Suprapubic skin (tissue), 4 donors: Measurements from ENCODE around the gene REP15. TPM values are rescaled to one million over a fixed set of nuclear protein-coding genes. Genes with fewer than 3 reads are reported as not detected.
"Not testable (repeated sequence)": the region's sequence is repeated elsewhere in the genome, so short reads cannot be mapped to it uniquely, and the experiment has no call there.

ENCODE experiments used
- DNase-seq, 2 donors: peaks; one replicate each; pipeline ENCODE4 v3.0.0-alpha.2; 2019; ENCODE audit warnings: low spot score in 2 of 2
- H3K27ac ChIP-seq: fragments of 200-600 bp; sonication (generic); one replicate; pipeline ENCODE4 v1.5.1; 2019
- H3K27me3 ChIP-seq: fragments of 200-600 bp; sonication (generic); one replicate; pipeline ENCODE4 v1.5.1; 2019
- H3K36me3 ChIP-seq: fragments of 200-600 bp; sonication (generic); one replicate; pipeline ENCODE4 v1.5.1; 2019
- H3K4me1 ChIP-seq: fragments of 200-600 bp; sonication (generic); one replicate; pipeline ENCODE4 v1.5.1; 2019
- H3K4me3 ChIP-seq: fragments of 200-600 bp; sonication (generic); one replicate; pipeline ENCODE4 v1.5.1; 2019; ENCODE audit warnings: mild to moderate bottlenecking
- H3K9me3 ChIP-seq: fragments of 200-600 bp; sonication (generic); one replicate; pipeline ENCODE4 v1.5.1; 2019
- CTCF ChIP-seq, 2 donors: fragments of 200-600 bp in 1 of 2; fragments of 450-650 bp in 1 of 2; sonication (generic) in 1 of 2; IDR thresholded peaks; one replicate each; pipeline ENCODE4 v1.5.1; 2016 to 2019; ENCODE audit warnings: antibody characterized with exemption in 2 of 2, mild to moderate bottlenecking in 1 of 2, moderate library complexity in 1 of 2
- EP300 ChIP-seq: sonication (generic); formaldehyde crosslinking; IDR thresholded peaks from one replicate; pipeline ENCODE4 v1.6.1; 2017; ENCODE audit warnings: antibody characterized with exemption
- POLR2A ChIP-seq, 2 donors: fragments of 450-650 bp; IDR thresholded peaks; one replicate each; pipeline ENCODE4 v1.6.1; 2017; ENCODE audit warnings: antibody characterized with exemption in 2 of 2, mild to moderate bottlenecking in 2 of 2, moderate library complexity in 2 of 2
- POLR2AphosphoS5 ChIP-seq, 3 donors: sonication (generic); formaldehyde crosslinking; IDR thresholded peaks; one replicate each; pipeline ENCODE4 v1.6.1; 2017; ENCODE audit warnings: antibody characterized with exemption in 3 of 3
- WGBS: methylation state at CpG from one replicate; pipeline ENCODE4 v1.1.5; 2018; 5-methylcytosine and 5-hydroxymethylcytosine counted together
- total RNA-seq, 4 donors: library from RNA; depleted of rRNA; stranded (reverse); fragments of >200 nt; gene quantifications; one replicate each; pipeline ENCODE4 v1.1.0, GENCODE V29; 2016

Gene REP15
- total RNA-seq, 4 donors from 2014 or later = 0.99 to 2.1 (median 1.5) TPM

GRCh38 chr12:27743601-27744000 is 47.4 kb downstream of the REP15 start:
- H3K4me1 ChIP-seq = peaks cover 23% of the 10 kb centered on the region
- H3K36me3 ChIP-seq = peaks cover 50% of the 10 kb centered on the region
- WGBS = 95% methylated on average over 5 of the region's 5 CpGs
- H3K9me3 ChIP-seq = no peaks in the 10 kb centered on the region
- DNase-seq = no peak
- no peaks in the 10 kb centered on the region for H3K27me3 ChIP-seq
- no peak overlapping the region for H3K27ac ChIP-seq
- TF ChIP-seq POLR2A (IDR thresholded peaks at IDR 0.05) (no peak), POLR2AphosphoS5 (IDR thresholded peaks at IDR 0.05) (no peak), EP300 (no peak), CTCF (IDR thresholded peaks at IDR 0.05) (no peak)
- no peak overlapping the region for H3K4me3 ChIP-seq

- not testable (repeated sequence) for H3K27me3 ChIP-seq, H3K27ac ChIP-seq, DNase-seq, H3K9me3 ChIP-seq, H3K4me3 ChIP-seq
- WGBS = 94% methylated on average over 1 of the region's 1 CpG
- peaks cover 31% of the 10 kb centered on the region for H3K36me3 ChIP-seq
- peaks cover 25% of the 10 kb centered on the region for H3K4me1 ChIP-seq
Measured at GRCh38 chr12:27745734-27746133, 49.5 kb downstream of the REP15 start.

Other genes starting within 250 kb of the REP15 start
- gene SMCO2, start 249.7 kb upstream of the REP15 start, total RNA-seq = 1 to 10 TPM in 2 of 4 donors, under 1 TPM in 2; 0.53 to 1.7 (median 1.1) TPM
- gene PPFIBP1, start 172.2 kb upstream of the REP15 start, total RNA-seq = 100 to 1,000 TPM in 1 of 4 donors, 10 to 100 TPM in 3; 48.6 to 148 (median 74.8) TPM
- gene MRPS35, start 14.4 kb downstream of the REP15 start, total RNA-seq = 10 to 100 TPM; 35.6 to 65.8 (median 40.1) TPM
- gene KLHL42, start 83.8 kb downstream of the REP15 start, total RNA-seq = 10 to 100 TPM; 14.0 to 30.3 (median 25.0) TPM
- not detected for gene MANSC4, start 83.8 kb downstream of the REP15 start, total RNA-seq